ENCODE data around the gene TRPM2.
"Not testable (repeated sequence)": the region's sequence is repeated elsewhere in the genome, so short reads cannot be mapped to it uniquely, and the experiment has no call there.

The TRPM2 gene

GRCh38 chr21:44377201-44377921, 23.9 kb downstream of the TRPM2 start:
- no peak for FAIRE-seq

- no peak for FAIRE-seq
Measured at GRCh38 chr21:44377922-44378645, 24.7 kb downstream of the TRPM2 start.

GRCh38 chr21:44378646-44379514, 25.5 kb downstream of the TRPM2 start:
- no peak for FAIRE-seq

- no peak for FAIRE-seq
Measured at GRCh38 chr21:44379515-44379848, 26.1 kb downstream of the TRPM2 start.

- no peak for FAIRE-seq
Measured at GRCh38 chr21:44379991-44380865, 26.8 kb downstream of the TRPM2 start.

GRCh38 chr21:44380876-44381275, 27.5 kb downstream of the TRPM2 start:
- no peak for FAIRE-seq

GRCh38 chr21:44381874-44382273, 28.5 kb downstream of the TRPM2 start:
- FAIRE-seq = no peak

GRCh38 chr21:44382536-44382935, 29.1 kb downstream of the TRPM2 start:
- no peak for FAIRE-seq

GRCh38 chr21:44383216-44383615, 29.8 kb downstream of the TRPM2 start:
- no peak for FAIRE-seq

GRCh38 chr21:44384968-44385367, 31.5 kb downstream of the TRPM2 start:
- FAIRE-seq = no peak

- FAIRE-seq = no peak
Measured at GRCh38 chr21:44389335-44389734, 35.9 kb downstream of the TRPM2 start.

- FAIRE-seq = no peak
Measured at GRCh38 chr21:44390886-44391285, 37.5 kb downstream of the TRPM2 start.

- no peak for FAIRE-seq
Measured at GRCh38 chr21:44391345-44392091, 38.1 kb downstream of the TRPM2 start.

GRCh38 chr21:44392185-44392584, 38.8 kb downstream of the TRPM2 start:
- no peak for FAIRE-seq

GRCh38 chr21:44392916-44393315, 39.5 kb downstream of the TRPM2 start:
- no peak for FAIRE-seq

GRCh38 chr21:44394733-44395132, 41.3 kb downstream of the TRPM2 start:
- no peak for FAIRE-seq

- no peak for FAIRE-seq
Measured at GRCh38 chr21:44395260-44395659, 41.8 kb downstream of the TRPM2 start.

GRCh38 chr21:44396803-44397202, 43.4 kb downstream of the TRPM2 start:
- not testable (repeated sequence) for FAIRE-seq

GRCh38 chr21:44397431-44398031, 44.1 kb downstream of the TRPM2 start:
- FAIRE-seq = no peak

GRCh38 chr21:44398499-44398898, 45.1 kb downstream of the TRPM2 start:
- no peak for FAIRE-seq
